K562 (cell line): ENCODE measurements around the gene TBRG4. TPM values are rescaled to one million over a fixed set of nuclear protein-coding genes. Genes with fewer than 3 reads are reported as not detected.

Source experiments
- CC2D1A ChIP-seq: fragments of 450-650 bp; IDR thresholded peaks from 2 replicates; pipeline ENCODE4 v1.6.1; 2017; ENCODE audit warnings: mild to moderate bottlenecking
- CHD7 ChIP-seq: fragments of 200-600 bp; sonication (generic); IDR thresholded peaks from one replicate; pipeline ENCODE4 v1.6.1; 2012; ENCODE audit warnings: mild to moderate bottlenecking, low read depth, low read length, inconsistent platforms
- CLOCK ChIP-seq: fragments of 250-450 bp; sonication (Bioruptor Pico); IDR thresholded peaks from 2 replicates; pipeline ENCODE4 v1.4.0; 2020; ENCODE audit warnings: mild to moderate bottlenecking, moderate library complexity, borderline replicate concordance
- HNRNPUL1 ChIP-seq: fragments of 200-400 bp; formaldehyde crosslinking; IDR thresholded peaks from 2 replicates; pipeline ENCODE4 v1.6.1; 2017; ENCODE audit warnings: low read length
- PBX2 ChIP-seq, 2 experiments: IDR thresholded peaks in 1 of 2; conservative IDR thresholded peaks in 1 of 2; 2 replicates each; pipeline ENCODE4 v1.6.1; 2016; ENCODE audit warnings: low read depth in 2 of 2, mild to moderate bottlenecking in 1 of 2, missing compliant biosample characterization in 1 of 2, missing genetic modification characterization in 1 of 2, moderate library complexity in 1 of 2
- ZBTB5 ChIP-seq: fragments of 450-650 bp; IDR thresholded peaks from 2 replicates; pipeline ENCODE4 v1.6.1; 2017; ENCODE audit warnings: antibody characterized with exemption
- polyA plus RNA-seq, 8 experiments: library from polyadenylated mRNA; depleted of rRNA in 4 of 8; stranded (reverse) in 5 of 8; unstranded in 3 of 8; fragments of >200 nt; fragmentation: Nextera tagmentation in 2 of 8; fragmentation: Illumina TruSeq in 1 of 8; extraction: Ambion mirVana in 2 of 8; extraction: Trizol in 1 of 8; gene quantifications; 2 replicates each; pipeline versions ENCODE4 v1.2.1 to v1.2.3, GENCODE V29; 2011 to 2014; ENCODE audit warnings: inconsistent platforms in 1 of 8, missing spikeins in 1 of 8
- total RNA-seq, 7 experiments: library from RNA; depleted of rRNA in 6 of 7; stranded (reverse); fragments of >200 nt in 6 of 7; fragmentation: Illumina TruSeq in 2 of 7; extraction: Trizol in 2 of 7; gene quantifications; 2 replicates each; pipeline versions ENCODE4 v1.2.1 to v1.2.3, GENCODE V29; 2011 to 2021; ENCODE audit warnings: low replicate concordance in 1 of 7

The TBRG4 gene
- total and polyA plus RNA-seq, 9 of the 15 experiments (the other 6 are each of a cell fraction or from before 2014, with no cell fraction given), result 11.2 to 322 (median 216) TPM

- TF ChIP-seq PBX2 (CRISPR knock-in tag; IDR thresholded peaks at IDR 0.05; ENCODE audit: low read depth), result no peak
- TF ChIP-seq PBX2 (tag; conservative IDR thresholded peaks at IDR 0.05; ENCODE audit: low read depth), result peak; percentile 31; the same call in 1 of the 2 replicates
- no peak for TF ChIP-seq CLOCK
- no peak for TF ChIP-seq ZBTB5
- no peak for TF ChIP-seq CC2D1A
- TF ChIP-seq CHD7, result no peak
- TF ChIP-seq HNRNPUL1, result no peak
Measured at GRCh38 chr7:45112648-45113047, 1.2 kb upstream of the TBRG4 start (continued).
